ENCODE measurements around the gene CMTM8.

CMTM8 gene

GRCh38 chr3:32281570-32282106 lies 43.2 kb downstream of the CMTM8 start:
- DNase-seq: no peak

- DNase-seq: no peak
Measured at GRCh38 chr3:32282578-32283154, 44.2 kb downstream of the CMTM8 start.

DNA sequence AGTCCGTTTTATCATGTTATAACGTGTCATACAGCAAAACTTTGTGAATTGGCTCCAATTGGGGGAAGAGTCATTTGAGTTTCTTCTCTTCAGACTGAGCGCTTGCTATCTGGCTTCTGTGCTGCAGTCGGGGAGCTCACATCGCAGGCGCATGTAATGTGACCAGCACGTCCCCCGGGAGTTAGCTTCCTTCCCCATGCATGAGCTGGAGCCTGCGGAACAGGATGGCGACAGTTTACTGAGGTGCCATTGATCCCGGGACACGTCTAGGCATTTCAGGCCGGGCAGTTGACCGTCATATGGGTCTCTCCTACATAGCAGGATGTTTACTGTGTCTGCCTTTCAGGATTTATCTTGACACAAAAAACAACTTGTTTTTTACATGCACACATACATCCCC lies 44.8 kb downstream of the CMTM8 start:
- DNase-seq: no peak

- no peak for DNase-seq
Measured at GRCh38 chr3:32284443-32285212, 46.1 kb downstream of the CMTM8 start.

DNA sequence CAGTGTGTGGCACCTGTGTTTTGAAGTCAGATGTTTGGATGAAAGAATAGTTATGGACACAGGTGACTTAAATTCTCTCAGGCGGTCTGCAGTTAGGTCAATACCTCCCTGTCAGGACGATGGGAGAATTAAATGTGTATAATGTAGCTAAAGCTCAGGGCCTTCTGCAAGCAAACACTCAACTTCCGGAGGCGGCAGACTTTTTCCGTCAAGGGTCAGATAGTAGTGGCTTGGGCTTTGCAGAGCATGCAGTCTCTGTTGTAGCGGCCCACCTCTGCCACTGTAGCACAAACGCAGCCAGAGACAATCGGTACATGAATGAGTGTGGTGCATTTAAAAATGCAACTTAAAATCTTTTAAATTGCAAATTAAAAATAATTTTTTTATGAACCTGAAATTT lies 47.4 kb downstream of the CMTM8 start:
- DNase-seq: no peak

- peak; percentile 60 for DNase-seq
Measured at GRCh38 chr3:32288819-32289218, 50.3 kb downstream of the CMTM8 start.

DNA sequence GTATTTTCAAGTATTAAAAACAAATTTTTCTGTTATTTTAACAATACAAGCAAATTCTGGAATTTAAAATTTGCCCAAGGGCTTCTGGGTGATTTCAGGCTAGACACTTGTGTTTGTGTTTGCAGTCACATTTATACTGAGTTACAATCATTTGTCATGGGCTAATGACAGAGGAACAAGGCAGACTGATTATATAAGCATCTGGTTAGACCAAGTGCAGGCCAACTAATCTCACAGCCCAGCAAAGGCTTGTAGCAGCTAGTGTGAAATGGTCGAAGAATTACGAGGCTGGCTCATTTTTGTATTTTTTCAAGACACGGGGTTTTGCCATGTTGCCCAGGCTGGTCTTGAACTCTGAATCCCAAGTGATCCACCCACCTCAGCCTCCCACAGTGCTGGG lies 52.1 kb downstream of the CMTM8 start:
- DNase-seq: no peak

DNA sequence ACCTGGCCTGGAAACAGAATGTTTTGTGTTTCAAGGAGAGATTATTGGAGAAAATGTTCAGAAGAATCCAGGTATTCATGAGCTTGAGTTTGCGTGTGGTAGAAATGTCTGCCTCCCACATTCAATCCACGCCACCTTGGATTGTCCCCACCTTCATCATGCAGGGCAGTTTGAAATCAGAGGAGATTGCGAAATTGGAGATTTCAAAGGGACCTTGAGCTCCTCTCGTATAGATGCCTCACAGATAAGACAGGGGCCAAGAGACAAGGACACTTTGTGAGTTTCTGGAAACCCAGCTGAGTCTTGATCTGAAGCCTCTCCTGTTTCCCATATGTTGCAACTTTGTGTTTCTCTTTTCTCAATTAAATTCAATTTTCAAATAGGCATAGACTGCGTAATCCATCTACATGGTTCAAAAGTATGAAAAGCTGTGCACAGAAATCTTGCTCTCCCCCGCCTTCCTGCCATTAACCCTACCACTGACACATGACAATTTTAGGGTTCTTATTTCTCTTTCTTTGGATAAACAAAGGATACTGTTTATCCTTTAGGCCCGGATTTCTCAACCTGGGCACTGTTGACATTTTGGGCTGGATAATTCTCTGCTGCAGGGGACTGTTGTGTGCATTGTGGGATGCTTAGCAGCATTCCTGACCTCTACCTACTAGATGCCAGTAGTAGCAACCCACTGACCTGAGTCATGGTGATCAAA lies 53.8 kb downstream of the CMTM8 start:
- no peak for DNase-seq

GRCh38 chr3:32293903-32294302 lies 55.4 kb downstream of the CMTM8 start:
- DNase-seq: no peak

DNA sequence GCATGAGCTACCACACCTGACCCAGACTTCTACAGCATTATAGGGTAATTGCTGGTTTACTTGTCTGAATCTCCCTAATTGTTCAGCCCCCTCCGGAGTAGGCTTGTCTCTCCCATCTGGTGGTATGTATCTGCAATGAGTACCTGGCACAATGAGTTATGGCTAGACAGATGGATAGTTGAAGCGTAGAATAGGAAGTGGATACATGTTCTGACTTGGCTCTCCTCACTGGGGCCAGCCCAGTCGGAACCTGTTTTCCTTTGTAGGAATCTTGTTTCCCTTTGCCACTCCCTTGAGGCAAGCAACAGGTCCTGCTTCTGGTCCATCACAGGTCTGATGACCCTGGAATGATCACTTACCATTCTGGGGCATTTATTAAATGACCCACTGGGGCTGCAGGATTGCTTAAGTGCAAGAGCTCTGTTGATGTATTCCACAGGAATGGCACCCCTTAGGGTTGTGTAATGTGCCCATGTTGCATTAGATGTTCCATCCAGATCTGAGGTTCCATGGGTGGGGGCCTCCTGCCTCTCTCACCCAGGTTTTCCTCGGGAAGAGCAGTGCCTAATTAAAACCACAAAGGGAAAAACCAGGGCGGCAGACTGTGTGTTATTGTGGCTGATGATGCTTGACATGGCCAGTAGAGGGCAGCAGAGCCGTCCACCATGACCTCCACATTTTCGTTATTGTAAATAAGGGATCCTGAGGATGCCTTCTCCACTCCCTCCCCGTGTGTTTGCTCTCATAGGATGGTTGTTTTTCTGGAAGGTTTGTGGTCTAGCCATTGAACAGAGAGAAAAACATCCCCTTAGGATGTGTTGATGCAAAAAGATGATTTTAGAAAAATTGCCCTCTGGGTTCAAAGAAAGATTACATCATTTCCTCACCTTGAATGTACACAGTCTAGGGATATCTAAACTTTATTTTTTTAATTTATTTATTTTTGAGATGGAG lies 58.0 kb downstream of the CMTM8 start:
- peak; percentile 71 for DNase-seq

DNA sequence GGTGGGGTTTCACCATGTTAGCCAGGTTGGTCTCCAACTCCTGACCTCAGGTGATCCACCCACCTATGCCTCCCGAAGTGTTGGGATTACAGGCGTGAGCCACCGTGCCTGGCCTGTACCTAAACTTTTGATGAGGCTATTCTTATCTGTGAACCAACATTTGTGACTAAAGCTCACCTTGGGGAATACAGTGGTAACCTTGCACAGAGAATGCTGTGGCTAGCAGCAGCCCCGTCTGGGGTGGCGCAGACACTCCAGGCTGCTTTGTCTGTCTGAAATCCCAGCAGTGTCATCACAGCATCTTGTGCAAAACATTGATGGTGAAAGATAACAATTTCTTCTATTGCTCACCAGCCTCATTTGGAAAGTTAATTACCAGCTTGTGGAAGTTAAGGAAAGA lies 58.9 kb downstream of the CMTM8 start:
- peak; percentile 72 for DNase-seq

DNA sequence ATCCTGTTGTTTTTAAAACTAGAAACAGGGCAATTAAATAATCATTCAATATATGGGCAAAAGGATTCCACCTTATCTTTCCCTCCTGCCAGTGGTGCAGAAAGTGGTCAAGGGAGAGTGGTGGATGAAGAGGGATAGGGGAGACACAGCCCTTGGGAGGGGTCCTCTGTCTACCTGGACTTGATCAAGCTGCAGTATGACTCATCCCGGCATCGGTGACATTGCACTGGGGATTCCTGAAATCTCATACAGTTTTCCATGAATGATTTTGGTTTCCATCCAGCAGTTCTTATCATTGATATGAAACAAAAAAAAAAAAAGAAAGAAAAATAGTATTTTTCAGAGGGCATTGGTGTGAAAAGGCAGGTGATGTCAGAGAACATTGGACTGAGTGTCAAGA lies 62.9 kb downstream of the CMTM8 start:
- no peak for DNase-seq

DNA sequence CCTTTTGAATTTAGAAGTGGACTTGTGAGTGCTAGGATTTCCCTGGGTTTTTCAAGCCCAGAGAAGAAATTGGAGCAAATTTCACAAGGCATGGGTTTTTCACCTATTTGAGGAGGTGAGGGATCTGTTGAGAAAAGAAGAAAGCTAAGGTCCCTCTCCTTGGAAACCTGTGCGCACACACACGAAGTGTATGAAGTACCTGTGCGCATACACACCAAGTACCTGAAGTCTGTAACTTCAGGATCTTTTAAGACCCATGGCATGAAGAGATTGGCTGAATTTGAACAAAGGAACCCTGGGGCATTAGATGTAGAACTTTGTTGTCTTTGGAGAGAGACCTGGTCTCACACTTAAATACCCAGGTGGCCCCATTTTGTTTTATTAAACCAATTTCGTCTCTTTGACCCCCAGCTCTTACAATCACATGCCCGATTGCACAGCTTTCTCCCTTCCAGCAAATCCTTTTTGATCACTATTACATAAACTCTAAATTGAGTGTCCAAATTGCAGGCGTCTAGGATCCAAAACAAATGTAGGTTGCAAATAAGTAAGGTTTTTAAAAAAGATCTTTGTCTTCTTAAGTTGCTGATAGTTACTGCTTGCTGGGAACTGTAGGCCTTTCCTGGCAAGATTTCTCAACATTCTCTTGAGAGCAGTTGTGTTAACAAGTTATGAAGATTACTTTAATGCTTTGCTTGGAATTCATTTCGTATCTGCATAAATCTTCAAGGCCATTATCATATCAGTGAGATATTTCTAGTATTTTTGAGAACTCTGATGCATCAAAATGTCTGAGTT lies 64.3 kb downstream of the CMTM8 start:
- no peak for DNase-seq

- peak; percentile 54 for DNase-seq
Measured at GRCh38 chr3:32303399-32303747, 64.9 kb downstream of the CMTM8 start.

- DNase-seq: no peak
Measured at GRCh38 chr3:32303977-32304881, 65.7 kb downstream of the CMTM8 start.

DNA sequence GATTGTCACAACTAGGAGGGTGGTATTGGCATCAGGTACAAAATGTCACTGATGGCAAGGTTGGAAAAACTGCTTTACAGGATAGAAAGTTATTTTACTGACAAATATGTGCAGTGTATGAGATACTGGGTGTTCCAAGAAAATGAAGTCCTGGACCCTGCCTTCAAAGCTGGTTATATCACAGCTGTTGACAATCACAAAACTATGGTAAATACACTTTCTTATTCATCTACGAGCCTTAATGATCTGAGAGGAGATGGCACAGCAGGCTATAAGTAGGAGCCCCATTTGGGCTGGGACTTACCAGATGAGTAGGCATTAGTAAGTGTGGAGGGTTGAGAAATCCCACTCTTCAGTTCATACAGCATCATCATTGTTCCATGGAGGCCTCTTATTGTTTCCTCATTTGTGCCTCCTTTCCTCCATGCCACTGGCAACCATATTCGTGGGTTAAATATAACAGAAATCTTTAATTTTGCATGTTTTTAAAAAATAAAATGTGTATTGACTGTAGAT lies 66.9 kb downstream of the CMTM8 start:
- DNase-seq: no peak

GRCh38 chr3:32306072-32306471 lies 67.6 kb downstream of the CMTM8 start:
- no peak for DNase-seq

DNA sequence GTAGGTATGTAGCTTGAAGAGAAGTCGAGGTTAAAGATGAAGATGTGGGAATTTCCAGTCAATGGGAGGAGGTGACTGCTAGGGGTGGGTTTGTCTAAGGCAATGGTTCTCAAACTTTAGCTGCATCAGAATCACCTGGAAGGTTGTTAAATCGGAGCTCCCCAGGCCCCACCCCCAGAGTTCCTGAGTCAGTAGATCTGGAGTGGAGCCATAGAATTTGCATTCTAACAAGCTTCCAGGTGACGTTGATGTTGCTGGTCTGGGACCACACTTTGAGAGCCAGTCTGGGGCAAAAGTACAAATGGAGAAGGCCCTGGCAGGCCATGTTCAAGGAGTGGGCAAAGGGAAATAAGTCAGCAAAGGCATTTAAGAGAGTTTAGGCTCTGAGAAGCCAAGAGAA lies 69.1 kb downstream of the CMTM8 start:
- no peak for DNase-seq

GRCh38 chr3:32308378-32308777 lies 69.9 kb downstream of the CMTM8 start:
- DNase-seq: no peak

DNA sequence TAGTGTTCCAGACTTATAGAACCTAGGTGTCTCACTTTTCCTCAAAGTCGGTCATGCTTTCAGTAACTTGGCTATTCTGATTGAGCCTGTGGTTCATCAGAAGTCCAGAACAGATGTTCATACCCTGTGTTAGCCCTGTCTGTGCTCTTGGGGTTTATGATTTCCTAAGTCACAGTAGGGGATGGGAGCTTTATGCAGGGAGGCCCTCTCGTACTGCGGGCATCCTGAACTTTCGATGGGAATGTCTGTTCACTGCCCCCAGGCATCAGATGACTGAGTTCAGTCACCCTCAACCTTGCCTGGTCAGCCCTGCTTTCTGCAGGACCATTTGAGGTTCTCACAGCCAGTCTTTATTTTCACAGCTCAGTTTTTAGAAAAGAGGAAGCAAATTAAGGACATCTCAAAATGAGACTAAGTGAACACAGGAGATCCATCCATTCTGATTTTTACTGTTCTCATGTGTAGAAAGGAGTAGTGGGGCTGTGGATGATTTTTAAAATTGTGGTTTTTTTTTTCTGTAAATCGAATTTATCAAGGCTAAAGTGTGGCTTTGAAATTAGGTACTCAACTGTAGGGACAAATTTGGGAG lies 71.3 kb downstream of the CMTM8 start:
- no peak for DNase-seq

Data from CD4-positive, alpha-beta T cell treated with Interleukin-12 subunit alpha and Interleukin-12 subunit beta, for 1 hour (primary cell).